H1 (cell line): ENCODE measurements around the gene PREX1. TPM values are rescaled to one million over a fixed set of nuclear protein-coding genes. Genes with fewer than 3 reads are reported as not detected.

Experiments used
- KDM5A ChIP-seq: fragments of 200-600 bp; IDR thresholded peaks from 2 replicates; pipeline ENCODE4 v1.7.1; 2012; ENCODE audit warnings: mild to moderate bottlenecking, low read length, inconsistent platforms, mixed read lengths
- polyA plus RNA-seq, 7 experiments: library from polyadenylated mRNA; depleted of rRNA in 3 of 7; stranded (reverse) in 5 of 7; unstranded in 2 of 7; fragments of >200 nt in 5 of 7; fragments of 200-250 nt in 2 of 7; gene quantifications; 1 replicate in 5 of 7; 2 replicates in 1 of 7; 4 replicates in 1 of 7; pipeline versions ENCODE4 v1.2.1 to v1.2.3, GENCODE V29; 2011 to 2013; ENCODE audit warnings: missing spikeins in 2 of 7, mixed read lengths in 2 of 7
- total RNA-seq: library from RNA; stranded (reverse); fragmentation: NEBNext Ultra II Directional; extraction: Animal tissue kit (Norgen Biotek cat#: 25700); gene quantifications from 2 replicates; pipeline ENCODE4 v1.2.1, GENCODE V29; 2021

PREX1 gene
- total and polyA plus RNA-seq, 2 of the 8 experiments (the other 6 are each of a cell fraction or from before 2014, with no cell fraction given) = 10.7 to 12.8 TPM

DNA sequence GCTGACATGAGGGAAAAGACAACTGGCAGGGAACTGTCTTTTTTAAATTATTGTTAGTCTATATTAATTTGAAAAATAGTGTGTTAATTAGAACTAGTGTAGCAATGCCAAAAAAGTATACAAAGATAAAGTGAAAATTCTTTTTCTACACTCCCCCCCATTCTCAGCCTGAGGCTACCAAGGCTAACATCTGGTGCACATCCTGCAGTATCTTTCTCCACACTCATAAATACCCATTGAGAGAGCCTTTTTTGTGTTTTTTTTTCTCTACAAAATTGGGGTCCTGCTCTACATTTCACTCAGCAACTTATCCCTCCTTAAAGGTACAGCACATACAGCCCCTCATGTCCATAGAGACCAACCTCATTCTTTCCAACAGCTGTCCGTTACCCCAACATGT is 20.7 kb downstream of the PREX1 start (continued):
- no peak for TF ChIP-seq KDM5A
